HG03103 (cell line): ENCODE data around the gene ARHGAP10.
"Not testable (repeated sequence)": the region's sequence is repeated elsewhere in the genome, so short reads cannot be mapped to it uniquely, and the experiment has no call there.

Experiments
- ATAC-seq: cut with Tn5 transposase; IDR thresholded peaks from one replicate; pipeline ENCODE4 v1.9.1; 2021; ENCODE audit warnings: low read depth; ENCODE audit not compliant: unreplicated experiment

ARHGAP10 gene

GRCh38 chr4:147791865-147792264 lies 60.0 kb downstream of the ARHGAP10 start:
- no peak for ATAC-seq

GRCh38 chr4:147793569-147794313 lies 61.9 kb downstream of the ARHGAP10 start:
- peak; percentile 44 for ATAC-seq

GRCh38 chr4:147794314-147794680 lies 62.4 kb downstream of the ARHGAP10 start:
- ATAC-seq: no peak

- peak; percentile 46 for ATAC-seq
These were observed 63.0 kb downstream of the ARHGAP10 start for GRCh38 chr4:147794787-147795413.

GRCh38 chr4:147799057-147799456 lies 67.2 kb downstream of the ARHGAP10 start:
- ATAC-seq: not testable (repeated sequence)

- ATAC-seq: peak; percentile 95
These were observed 68.2 kb downstream of the ARHGAP10 start for GRCh38 chr4:147799986-147800555.

GRCh38 chr4:147801820-147802219 lies 69.9 kb downstream of the ARHGAP10 start:
- ATAC-seq: no peak

GRCh38 chr4:147802346-147802745 lies 70.5 kb downstream of the ARHGAP10 start:
- no peak for ATAC-seq

GRCh38 chr4:147805946-147806345 lies 74.1 kb downstream of the ARHGAP10 start:
- ATAC-seq: no peak

- ATAC-seq: no peak
These were observed 76.6 kb downstream of the ARHGAP10 start for GRCh38 chr4:147808447-147808846.

- ATAC-seq: no peak
These were observed 77.3 kb downstream of the ARHGAP10 start for GRCh38 chr4:147809211-147809610.

GRCh38 chr4:147811878-147812277 lies 80.0 kb downstream of the ARHGAP10 start:
- no peak for ATAC-seq

- no peak for ATAC-seq
These were observed 81.4 kb downstream of the ARHGAP10 start for GRCh38 chr4:147813109-147813773.

- ATAC-seq: no peak
These were observed 82.1 kb downstream of the ARHGAP10 start for GRCh38 chr4:147813973-147814372.

GRCh38 chr4:147814376-147814775 lies 82.5 kb downstream of the ARHGAP10 start:
- no peak for ATAC-seq

- no peak for ATAC-seq
These were observed 83.9 kb downstream of the ARHGAP10 start for GRCh38 chr4:147815741-147816140.

- ATAC-seq: no peak
These were observed 84.7 kb downstream of the ARHGAP10 start for GRCh38 chr4:147816382-147817254.

GRCh38 chr4:147820975-147821374 lies 89.1 kb downstream of the ARHGAP10 start:
- no peak for ATAC-seq

GRCh38 chr4:147821555-147821954 lies 89.7 kb downstream of the ARHGAP10 start:
- peak; percentile 63 for ATAC-seq

GRCh38 chr4:147822128-147822527 lies 90.2 kb downstream of the ARHGAP10 start:
- ATAC-seq: peak; percentile 8
